Mesendoderm (in vitro differentiated cells): ENCODE results near the gene VARS1.
A peak's percentile ranks its signal among the peaks of the same experiment; 100 is the strongest.

ENCODE experiments used
- DNase-seq: peaks from one replicate; pipeline ENCODE4 v3.0.0; 2013
- H2AK5ac ChIP-seq: 2 replicates; pipeline ENCODE4 v1.6.1; 2013; ENCODE audit warnings: low read length, inconsistent platforms
- H2BK120ac ChIP-seq: 2 replicates; pipeline ENCODE4 v1.6.1; 2013; ENCODE audit warnings: low read depth, mild to moderate bottlenecking, low read length, moderate library complexity, mixed read lengths
- H2BK15ac ChIP-seq: replicated peaks from 2 replicates; pipeline ENCODE4 v1.6.1; 2013; ENCODE audit warnings: low read depth, mild to moderate bottlenecking, moderate library complexity
- H2BK5ac ChIP-seq: 2 replicates; pipeline ENCODE4 v1.6.1; 2013; ENCODE audit warnings: low read length, inconsistent platforms
- H3K18ac ChIP-seq: 2 replicates; pipeline ENCODE4 v1.6.1; 2013; ENCODE audit warnings: mild to moderate bottlenecking, low read length, mixed read lengths
- H3K23ac ChIP-seq: one replicate; pipeline ENCODE4 v1.6.1; 2013; ENCODE audit warnings: low read length
- H3K27ac ChIP-seq: 2 replicates; pipeline ENCODE4 v1.5.1; 2013; ENCODE audit warnings: low read depth, mild to moderate bottlenecking, inconsistent platforms, low read length, moderate library complexity
- H3K27me3 ChIP-seq: 2 replicates; pipeline ENCODE4 v1.6.1; 2013; ENCODE audit warnings: low read length, control low read depth, mild to moderate bottlenecking, inconsistent platforms; ENCODE audit not compliant: insufficient read depth, poor library complexity
- H3K36me3 ChIP-seq: 2 replicates; pipeline ENCODE4 v1.6.1; 2013; ENCODE audit warnings: low read length, inconsistent platforms; ENCODE audit not compliant: control insufficient read depth, insufficient read depth
- H3K4ac ChIP-seq: one replicate; pipeline ENCODE4 v1.6.1; 2013; ENCODE audit warnings: low read depth, mild to moderate bottlenecking, low read length, moderate library complexity
- H3K4me1 ChIP-seq: 2 replicates; pipeline ENCODE4 v1.6.1; 2013; ENCODE audit warnings: low read depth, low read length, inconsistent platforms; ENCODE audit not compliant: control insufficient read depth
- H3K4me2 ChIP-seq: 2 replicates; pipeline ENCODE4 v1.6.1; 2013; ENCODE audit warnings: low read length
- H3K4me3 ChIP-seq: 2 replicates; pipeline ENCODE4 v1.5.1; 2013; ENCODE audit warnings: mild to moderate bottlenecking, low read length
- H3K56ac ChIP-seq: one replicate; pipeline ENCODE4 v1.6.1; 2013; ENCODE audit warnings: low read length
- H3K79me1 ChIP-seq: 2 replicates; pipeline ENCODE4 v1.6.1; 2013; ENCODE audit warnings: low read length, inconsistent platforms
- H3K79me2 ChIP-seq: 2 replicates; pipeline ENCODE4 v1.6.1; 2013; ENCODE audit warnings: mild to moderate bottlenecking, low read length; ENCODE audit not compliant: control insufficient read depth, insufficient read depth
- H3K9ac ChIP-seq: 2 replicates; pipeline ENCODE4 v1.6.1; 2013; ENCODE audit warnings: low read length, inconsistent platforms
- H4K5ac ChIP-seq: one replicate; pipeline ENCODE4 v1.6.1; 2013; ENCODE audit warnings: low read length
- H4K8ac ChIP-seq: one replicate; pipeline ENCODE4 v1.6.1; 2013; ENCODE audit warnings: low read depth, mild to moderate bottlenecking, control low read depth, low read length, moderate library complexity
- WGBS: extraction: QIAGEN DNeasy Blood & Tissue Kit; methylation state at CpG from one replicate; pipeline ENCODE4 v1.1.7; 2013; ENCODE audit warnings: low lambda C conversion rate, missing lambda C conversion rate; ENCODE audit not compliant: insufficient coverage; ENCODE audit errors: extremely low coverage; 5-methylcytosine and 5-hydroxymethylcytosine counted together

The VARS1 gene

GRCh38 chr6:31775633-31776484, 19.7 kb downstream of the VARS1 start:
- Histone ChIP-seq H3K56ac (no peak overlapping the region), H3K4me1 (no peaks in the 10 kb centered on the region), H3K4me2 (no peak overlapping the region), H3K79me2 (no peaks in the 10 kb centered on the region), H2BK5ac (no peak overlapping the region), H2AK5ac (no peak overlapping the region), H2BK15ac (no peak overlapping the region), H3K18ac (no peak overlapping the region), H2BK120ac (no peak overlapping the region), H3K4me3 (no peak overlapping the region), H3K23ac (no peak overlapping the region), H3K9ac (no peak overlapping the region), H4K8ac (no peak overlapping the region), H3K27me3 (no peaks in the 10 kb centered on the region), H3K36me3 (peaks cover 5% of the 10 kb centered on the region), H3K79me1 (no peaks in the 10 kb centered on the region), H3K4ac (no peak overlapping the region), H3K27ac (no peak overlapping the region), H4K5ac (no peak overlapping the region)
- DNase-seq = no peak
- WGBS = no CpG with 5 or more reads among the region's 32 CpGs

GRCh38 chr6:31775184-31775583, 20.4 kb downstream of the VARS1 start:
- Histone ChIP-seq H3K27me3 (no peaks in the 10 kb centered on the region), H3K79me2 (no peaks in the 10 kb centered on the region)

GRCh38 chr6:31771992-31772358, 23.6 kb downstream of the VARS1 start:
- no peak overlapping the region for H4K8ac ChIP-seq
- no peak overlapping the region for H3K56ac ChIP-seq
- no peak overlapping the region for H2BK5ac ChIP-seq
- H2BK120ac ChIP-seq = no peak overlapping the region
- DNase-seq = no peak
- H3K9ac ChIP-seq = no peak overlapping the region
- no peaks in the 10 kb centered on the region for H3K79me2 ChIP-seq
- H3K4ac ChIP-seq = no peak overlapping the region
- H3K18ac ChIP-seq = no peak overlapping the region
- H3K79me1 ChIP-seq = no peaks in the 10 kb centered on the region
- no peak overlapping the region for H2BK15ac ChIP-seq
- H3K36me3 ChIP-seq = no peaks in the 10 kb centered on the region
- H4K5ac ChIP-seq = no peak overlapping the region
- H3K27me3 ChIP-seq = no peaks in the 10 kb centered on the region
- H3K27ac ChIP-seq = no peak overlapping the region
- no CpG with 5 or more reads among the region's 4 CpGs for WGBS
- no peak overlapping the region for H3K4me3 ChIP-seq
- H3K4me1 ChIP-seq = no peaks in the 10 kb centered on the region
- no peak overlapping the region for H3K23ac ChIP-seq
- no peak overlapping the region for H2AK5ac ChIP-seq
- H3K4me2 ChIP-seq = no peak overlapping the region

More at GRCh38 chr6:31775184-31775583, 20.4 kb downstream of the VARS1 start:
- Histone ChIP-seq H4K5ac (no peak overlapping the region), H3K4me1 (no peaks in the 10 kb centered on the region), H3K79me1 (no peaks in the 10 kb centered on the region), H3K4ac (no peak overlapping the region), H2AK5ac (no peak overlapping the region), H2BK15ac (no peak overlapping the region), H3K56ac (no peak overlapping the region), H2BK5ac (no peak overlapping the region), H2BK120ac (no peak overlapping the region), H4K8ac (no peak overlapping the region), H3K18ac (no peak overlapping the region), H3K4me3 (no peak overlapping the region), H3K23ac (no peak overlapping the region), H3K36me3 (peaks cover 4% of the 10 kb centered on the region), H3K4me2 (no peak overlapping the region), H3K27ac (no peak overlapping the region), H3K9ac (no peak overlapping the region)
- WGBS = no CpG with 5 or more reads among the region's 4 CpGs
- DNase-seq = no peak

GRCh38 chr6:31770860-31771259, 24.7 kb downstream of the VARS1 start:
- no CpG with 5 or more reads among the region's 2 CpGs for WGBS

GRCh38 chr6:31769684-31770371, 25.7 kb downstream of the VARS1 start:
- no peak overlapping the region for H3K27ac ChIP-seq
- no peak overlapping the region for H2BK15ac ChIP-seq
- DNase-seq = peak; percentile 88
- H3K18ac ChIP-seq = no peak overlapping the region
- H2AK5ac ChIP-seq = no peak overlapping the region
- WGBS = no CpG with 5 or more reads among the region's 12 CpGs
- no peaks in the 10 kb centered on the region for H3K79me2 ChIP-seq
- H4K8ac ChIP-seq = no peak overlapping the region
- H3K4ac ChIP-seq = no peak overlapping the region
- no peak overlapping the region for H3K23ac ChIP-seq
- no peak overlapping the region for H3K4me2 ChIP-seq
- no peak overlapping the region for H4K5ac ChIP-seq
- H3K4me3 ChIP-seq = no peak overlapping the region
- H3K4me1 ChIP-seq = no peaks in the 10 kb centered on the region
- H3K27me3 ChIP-seq = no peaks in the 10 kb centered on the region
- H3K56ac ChIP-seq = peak overlapping the region; percentile 5
- no peak overlapping the region for H3K9ac ChIP-seq
- H3K36me3 ChIP-seq = no peaks in the 10 kb centered on the region
- no peak overlapping the region for H2BK5ac ChIP-seq
- no peak overlapping the region for H2BK120ac ChIP-seq
- no peaks in the 10 kb centered on the region for H3K79me1 ChIP-seq

More at GRCh38 chr6:31770860-31771259, 24.7 kb downstream of the VARS1 start:
- Histone ChIP-seq H2BK5ac (no peak overlapping the region), H3K36me3 (no peaks in the 10 kb centered on the region), H3K4me2 (no peak overlapping the region), H2BK15ac (no peak overlapping the region), H3K79me2 (no peaks in the 10 kb centered on the region), H3K23ac (no peak overlapping the region), H4K5ac (no peak overlapping the region), H3K4me1 (no peaks in the 10 kb centered on the region), H3K4me3 (no peak overlapping the region), H3K18ac (no peak overlapping the region), H3K27me3 (no peaks in the 10 kb centered on the region), H2BK120ac (no peak overlapping the region), H3K4ac (no peak overlapping the region), H3K9ac (no peak overlapping the region), H3K79me1 (no peaks in the 10 kb centered on the region), H4K8ac (no peak overlapping the region), H3K27ac (no peak overlapping the region), H3K56ac (no peak overlapping the region), H2AK5ac (no peak overlapping the region)
- no peak for DNase-seq
